Colon (tissue), 2 donors: ENCODE data around the gene LMF1.

Experiments used
- FAIRE-seq: peaks from 2 replicates; lab custom pipeline; 2012; peaks lifted over from hg19 to GRCh38; lab: Jason Lieb, UNC
- donor health status: control.
- donor health status: control.

Gene LMF1

GRCh38 chr16:970766-971581, at the start of gene LMF1:
TSS of gene LMF1 (minus strand) at chr16:970984. CDS start at chr16:970980, 4 bp downstream.
- no peak for FAIRE-seq

- no peak for FAIRE-seq
Observed at GRCh38 chr16:1020091-1020399, 49.3 kb upstream of the LMF1 start.

GRCh38 chr16:1019231-1020090, 48.7 kb upstream of the LMF1 start:
- FAIRE-seq, result no peak

DNA sequence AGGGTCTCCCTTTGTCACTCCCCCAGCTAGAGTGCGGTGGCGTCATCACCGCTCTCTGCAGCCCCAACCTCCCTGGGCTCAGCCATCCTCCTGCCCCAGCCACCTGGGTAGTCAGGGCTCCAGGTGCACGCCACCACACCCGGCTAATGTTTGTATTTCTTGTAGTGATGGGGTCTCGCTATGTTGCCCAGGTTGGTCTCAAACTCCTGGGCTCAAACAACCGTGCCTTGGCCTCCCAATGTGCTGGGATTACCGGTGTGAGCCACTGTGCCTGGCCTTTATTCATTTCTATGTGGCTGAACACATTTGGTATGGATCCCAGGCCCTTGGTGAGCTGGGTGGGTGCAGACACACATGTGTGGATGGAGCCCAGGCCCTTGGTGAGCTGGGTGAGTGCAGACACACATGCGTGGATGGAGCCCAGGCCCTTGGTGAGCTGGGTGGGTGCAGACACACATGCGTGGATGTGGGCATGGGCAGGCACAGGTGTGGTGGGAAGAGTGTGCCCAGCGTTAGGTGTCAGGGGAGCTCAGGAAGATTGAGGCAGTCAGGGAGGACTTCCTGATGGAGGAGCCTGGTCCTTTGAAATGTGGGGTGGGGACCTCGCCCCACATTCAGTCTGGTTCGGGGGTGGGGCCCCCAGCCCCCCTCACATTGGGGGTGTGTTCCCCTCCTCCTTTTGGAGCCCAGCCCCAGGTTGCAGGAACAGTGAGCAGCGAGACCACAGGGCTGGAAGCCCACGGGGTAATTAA, 47.8 kb upstream of the LMF1 start:
- FAIRE-seq, result no peak

DNA sequence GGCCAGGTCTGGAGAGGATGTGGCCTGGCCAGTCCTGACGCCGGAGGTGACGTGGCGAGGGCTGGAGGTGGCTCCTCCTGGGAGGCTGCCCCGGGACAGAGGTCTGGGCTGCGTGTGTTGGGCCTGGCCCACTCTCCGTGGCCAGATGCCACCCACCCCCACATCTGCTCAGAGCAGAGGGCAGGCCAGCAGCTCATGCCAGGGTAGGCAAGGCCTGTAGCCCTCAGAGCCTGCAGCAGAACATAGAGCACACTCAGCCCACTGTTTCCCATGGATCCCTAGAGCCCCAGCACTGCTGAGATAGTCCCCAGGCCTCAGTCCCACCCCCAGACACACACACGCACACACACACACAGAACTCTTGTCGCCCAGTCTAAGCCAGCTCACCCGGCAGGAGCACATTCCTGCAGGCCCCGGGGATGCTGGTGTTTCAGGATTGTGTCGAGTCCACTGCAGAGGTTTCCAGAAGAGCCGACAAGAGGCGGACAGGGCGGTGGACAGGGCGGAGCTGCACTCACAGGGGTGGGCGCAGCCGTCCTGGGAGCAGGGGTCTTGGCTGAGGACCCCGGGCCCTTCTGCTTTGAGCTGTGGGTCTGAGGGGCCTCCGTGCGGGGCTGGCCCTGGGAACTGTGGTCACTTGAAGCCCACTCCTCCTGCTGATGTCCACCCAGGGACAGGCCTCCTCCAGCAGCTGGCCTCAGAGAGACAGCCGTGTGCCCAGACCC, 44.1 kb upstream of the LMF1 start:
- no peak for FAIRE-seq

GRCh38 chr16:1014221-1014620, 43.4 kb upstream of the LMF1 start:
- no peak for FAIRE-seq

- no peak for FAIRE-seq
Observed at GRCh38 chr16:1013593-1013900, 42.8 kb upstream of the LMF1 start.

GRCh38 chr16:1012722-1013592, 42.2 kb upstream of the LMF1 start:
- no peak for FAIRE-seq

DNA sequence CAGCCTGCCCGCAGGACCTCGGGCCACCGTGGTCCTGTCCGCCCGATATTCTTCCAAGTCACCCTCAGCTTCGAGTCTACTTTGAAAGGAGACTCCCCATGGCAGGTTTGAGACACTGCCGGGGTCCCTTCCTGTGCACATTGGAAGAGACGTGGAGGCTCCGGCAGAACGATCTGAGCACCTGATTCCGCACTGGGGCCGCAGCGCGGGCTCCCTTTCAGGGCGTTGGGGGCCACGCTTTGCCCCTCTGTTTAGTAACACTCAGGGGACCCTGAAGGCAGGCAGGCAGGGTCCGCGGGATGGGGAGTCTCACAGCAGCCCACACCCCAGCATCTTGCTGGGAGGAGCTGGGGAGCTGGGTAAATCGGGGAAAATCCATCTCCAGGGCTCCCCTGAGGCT, 41.4 kb upstream of the LMF1 start:
- no peak for FAIRE-seq

GRCh38 chr16:1011316-1012082, 40.7 kb upstream of the LMF1 start:
- no peak for FAIRE-seq

DNA sequence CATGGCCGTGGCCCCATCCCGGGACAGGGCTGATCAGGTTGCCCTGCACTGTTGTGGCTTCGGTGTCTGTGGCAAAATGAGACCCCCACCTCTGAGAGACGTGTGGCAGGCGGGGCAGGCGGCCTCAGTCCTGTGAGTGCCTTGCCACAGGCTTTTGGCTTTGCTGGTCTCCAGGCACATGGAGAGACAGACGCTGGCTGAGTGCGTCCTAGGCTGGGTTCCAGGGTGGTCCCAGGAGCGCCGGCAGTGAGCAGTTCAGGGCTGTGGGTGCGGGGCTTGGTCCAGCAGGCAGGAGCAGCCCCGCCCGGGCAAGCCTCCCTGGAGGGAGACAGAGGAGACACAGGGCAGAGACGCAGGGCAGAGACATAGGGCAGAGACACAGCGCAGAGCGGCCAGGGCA, 40.0 kb upstream of the LMF1 start:
- no peak for FAIRE-seq

DNA sequence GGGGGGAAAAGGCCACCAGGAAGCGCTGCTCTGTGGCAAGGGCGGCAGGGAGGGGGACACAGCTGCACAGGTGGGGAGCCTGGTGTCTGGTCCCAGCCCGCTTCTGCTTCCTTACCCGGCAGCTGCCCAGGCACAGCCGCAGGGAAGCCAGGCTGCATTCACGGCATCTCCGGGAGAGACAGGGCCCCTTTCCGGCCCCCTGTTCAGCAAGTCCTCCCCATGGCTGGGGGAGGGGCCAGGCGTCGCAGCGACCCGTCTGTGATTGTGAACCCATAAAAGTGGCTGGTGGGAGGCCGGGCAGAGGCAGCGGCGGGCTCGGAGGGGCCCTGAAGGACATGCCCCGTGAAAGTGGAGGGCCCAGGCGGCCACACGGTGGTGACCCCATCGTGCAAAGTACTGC, 39.5 kb upstream of the LMF1 start:
- no peak for FAIRE-seq

DNA sequence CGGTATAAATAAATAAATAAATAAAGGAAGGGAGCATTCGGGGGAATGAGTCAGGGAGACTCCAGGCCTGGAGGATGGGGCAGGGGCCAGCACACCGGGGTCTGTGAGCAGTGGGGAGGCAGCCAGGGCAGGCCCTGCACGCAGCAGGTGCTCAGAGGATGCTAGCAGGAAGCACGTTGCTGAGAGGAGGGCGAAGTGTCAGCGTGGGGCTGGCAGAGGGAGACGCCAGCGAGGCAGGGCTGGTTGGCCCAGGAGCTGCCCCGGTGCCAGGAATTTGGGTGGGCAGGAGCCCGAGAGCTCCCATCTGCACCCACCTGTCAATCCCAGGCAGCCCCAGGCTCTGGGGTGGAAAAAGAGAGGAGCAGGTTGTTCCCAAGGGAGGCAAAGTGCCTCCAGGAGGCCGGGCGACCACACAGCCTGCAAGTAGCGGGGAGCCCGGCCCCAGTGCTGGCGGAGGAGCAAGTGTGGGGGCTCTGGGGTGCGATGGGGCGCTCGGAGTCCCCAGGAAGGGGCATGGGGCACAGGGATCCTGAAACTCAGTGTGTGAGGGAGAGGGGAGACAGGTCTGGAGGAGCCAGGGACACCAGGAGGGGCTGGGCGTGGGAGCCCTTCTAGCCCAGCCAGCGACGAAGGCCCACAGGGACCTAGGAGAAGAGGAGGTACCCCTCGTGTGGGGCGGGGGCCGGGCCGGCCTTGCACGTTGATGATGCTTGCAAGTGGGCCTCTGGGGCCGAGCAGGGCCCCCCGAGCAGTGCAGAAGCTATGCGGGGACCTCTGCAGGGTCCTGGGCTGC, 38.8 kb upstream of the LMF1 start:
- FAIRE-seq, result no peak

- no peak for FAIRE-seq
Observed at GRCh38 chr16:1008085-1008484, 37.3 kb upstream of the LMF1 start.

DNA sequence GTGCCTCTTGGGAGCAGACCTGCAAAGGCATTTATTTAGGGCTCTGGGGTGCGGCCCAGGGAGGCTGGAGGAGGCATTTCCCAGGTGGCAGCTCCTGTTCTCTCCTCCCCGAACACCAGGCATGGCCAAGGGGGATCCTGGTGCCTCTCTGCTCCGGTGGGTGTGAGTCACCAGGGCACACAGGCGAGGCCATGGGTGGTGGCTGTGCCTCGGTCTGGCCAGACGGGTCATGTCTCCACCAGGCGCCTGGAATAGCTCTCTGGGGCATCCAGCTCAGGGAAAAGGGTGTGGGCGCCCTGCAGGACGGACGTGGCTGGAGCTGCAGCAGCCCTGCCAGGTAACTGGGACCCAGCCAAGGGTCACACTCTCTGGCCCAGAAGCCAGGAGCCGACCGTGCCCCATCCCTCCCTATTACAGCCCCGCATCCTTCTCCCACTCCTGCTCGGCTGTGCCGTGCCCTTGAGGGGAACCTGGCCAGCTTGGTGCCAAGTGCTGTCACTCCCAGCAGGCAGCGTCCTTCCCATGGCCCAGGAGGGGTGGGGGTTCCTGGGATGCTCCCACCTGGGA, 36.6 kb upstream of the LMF1 start:
- no peak for FAIRE-seq

GRCh38 chr16:1006781-1007180, 36.0 kb upstream of the LMF1 start:
- no peak for FAIRE-seq

GRCh38 chr16:1005286-1005685, 34.5 kb upstream of the LMF1 start:
- FAIRE-seq, result no peak

GRCh38 chr16:1003391-1004347, 32.9 kb upstream of the LMF1 start:
- FAIRE-seq, result no peak
